HL-60 (cell line): ENCODE results near the gene SPHK1.

Experiments
- DNase-seq, 2 experiments: peaks; one replicate each; pipeline ENCODE4 v3.0.0-alpha.2; 2010 to 2020; ENCODE audit warnings: low read depth in 1 of 2, low spot score in 1 of 2
- H3K27ac ChIP-seq: fragments of 250-450 bp; sonication (Bioruptor Pico); replicated peaks from 2 replicates; pipeline ENCODE4 v1.5.1; 2020; ENCODE audit warnings: mild to moderate bottlenecking, moderate library complexity
- H3K27me3 ChIP-seq: fragments of 250-450 bp; sonication (Bioruptor Pico); 2 replicates; pipeline ENCODE4 v1.5.1; 2021; ENCODE audit warnings: mild to moderate bottlenecking, moderate library complexity; ENCODE audit not compliant: insufficient read depth, poor library complexity, severe bottlenecking
- H3K4me3 ChIP-seq: replicated peaks from 2 replicates; pipeline ENCODE4 v1.5.1; 2011; ENCODE audit warnings: mild to moderate bottlenecking, control low read depth, low read length; ENCODE audit not compliant: insufficient read depth
- CTCF ChIP-seq: IDR thresholded peaks from one replicate; pipeline ENCODE4 v1.5.1; 2011; ENCODE audit warnings: low read length, control low read depth, inconsistent platforms; ENCODE audit not compliant: insufficient read depth
- GABPA ChIP-seq: IDR thresholded peaks from 2 replicates; pipeline ENCODE4 v1.6.1; 2012; ENCODE audit warnings: low read depth
- POLR2AphosphoS5 ChIP-seq: IDR thresholded peaks from 2 replicates; pipeline ENCODE4 v1.6.1; 2012; ENCODE audit warnings: low read depth
- REST ChIP-seq: IDR thresholded peaks from 2 replicates; pipeline ENCODE4 v1.6.1; 2012; ENCODE audit warnings: low read depth; ENCODE audit not compliant: insufficient replicate concordance
- SPI1 ChIP-seq: IDR thresholded peaks from 2 replicates; pipeline ENCODE4 v1.6.1; 2012; ENCODE audit warnings: low read depth, mild to moderate bottlenecking, borderline replicate concordance

SPHK1 gene

GRCh38 chr17:76378548-76379274, 5.7 kb upstream of the SPHK1 start:
- no peak for DNase-seq
- TF ChIP-seq CTCF (no peak), SPI1 (no peak), REST (no peak), POLR2AphosphoS5 (no peak), GABPA (no peak)
- Histone ChIP-seq H3K27ac (no peak overlapping the region), H3K4me3 (no peak overlapping the region), H3K27me3 (no peaks in the 10 kb centered on the region)

GRCh38 chr17:76379275-76379641, 5.2 kb upstream of the SPHK1 start:
- H3K27me3 ChIP-seq: no peaks in the 10 kb centered on the region
- no peak overlapping the region for H3K4me3 ChIP-seq
- TF ChIP-seq CTCF (no peak), POLR2AphosphoS5 (no peak), REST (no peak), SPI1 (no peak), GABPA (no peak)
- H3K27ac ChIP-seq: no peak overlapping the region
- DNase-seq: no peak

GRCh38 chr17:76379646-76380376, 4.6 kb upstream of the SPHK1 start:
- TF ChIP-seq REST (no peak), GABPA (no peak), SPI1 (no peak), POLR2AphosphoS5 (no peak), CTCF (no peak)
- no peak for DNase-seq
- no peaks in the 10 kb centered on the region for H3K27me3 ChIP-seq
- H3K4me3 ChIP-seq: no peak overlapping the region
- no peak overlapping the region for H3K27ac ChIP-seq
